ENCODE measurements around the gene DNAJB8. TPM values are rescaled to one million over a fixed set of nuclear protein-coding genes. Genes with fewer than 3 reads are reported as not detected.

The DNAJB8 gene
- total RNA-seq, 1 donor from 2014 or later, result not detected

DNA sequence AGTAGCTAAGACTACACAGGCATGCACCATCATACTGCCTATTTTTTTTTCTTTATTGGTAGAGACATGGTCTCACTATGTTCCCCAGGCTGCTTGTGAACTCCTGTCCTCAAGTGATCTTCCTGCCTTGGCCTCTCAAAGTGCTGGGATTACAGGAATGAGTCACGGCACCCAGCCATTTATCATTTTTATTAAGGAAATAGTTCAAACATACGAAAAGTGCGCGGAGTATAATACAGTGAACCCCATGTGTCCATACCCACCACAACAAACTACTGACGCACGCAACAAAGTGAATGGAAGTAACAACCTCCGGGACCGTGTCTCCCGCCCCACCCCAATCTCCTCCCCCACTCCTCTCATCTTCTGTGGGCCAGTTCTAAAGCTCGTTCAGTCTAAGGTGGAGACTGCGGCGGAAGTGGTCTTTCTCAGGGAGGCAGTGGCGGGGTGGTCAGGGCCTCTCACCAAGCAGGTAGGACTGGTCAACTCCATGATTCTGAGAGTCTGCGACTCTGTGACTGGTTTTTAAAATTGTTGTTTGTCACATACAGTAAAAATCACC is 42.1 kb downstream of the DNAJB8 start:
- DNase-seq, result no peak

DNA sequence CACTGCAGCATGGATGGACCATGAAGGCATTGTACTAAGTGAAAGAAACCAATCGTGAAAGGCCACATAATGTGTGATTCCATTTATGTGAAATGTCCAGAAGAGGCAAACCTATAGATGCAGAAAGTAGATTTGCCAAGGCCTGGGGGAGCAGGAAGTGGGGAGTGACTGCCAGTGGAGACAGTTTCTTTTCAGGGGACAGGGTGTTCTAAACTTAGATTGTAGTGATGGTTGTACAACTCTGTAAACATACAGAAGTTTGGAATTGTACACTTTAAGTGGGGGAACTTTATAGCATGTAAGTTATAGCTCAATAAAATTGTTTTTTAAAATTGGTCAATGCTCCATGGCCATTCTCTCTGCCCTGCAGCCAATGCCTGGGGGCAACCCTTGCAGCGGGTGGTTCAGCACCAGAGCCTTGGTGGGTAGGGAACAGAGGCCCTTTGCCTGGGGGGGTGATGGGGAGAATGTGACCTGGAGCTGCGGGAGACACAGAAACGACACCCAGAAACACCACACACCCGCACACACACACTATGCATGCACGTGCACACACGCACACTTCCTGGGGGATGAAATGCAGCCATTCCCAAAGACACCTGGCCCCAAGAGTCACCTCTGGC is 43.1 kb downstream of the DNAJB8 start:
- DNase-seq, result no peak

DNA sequence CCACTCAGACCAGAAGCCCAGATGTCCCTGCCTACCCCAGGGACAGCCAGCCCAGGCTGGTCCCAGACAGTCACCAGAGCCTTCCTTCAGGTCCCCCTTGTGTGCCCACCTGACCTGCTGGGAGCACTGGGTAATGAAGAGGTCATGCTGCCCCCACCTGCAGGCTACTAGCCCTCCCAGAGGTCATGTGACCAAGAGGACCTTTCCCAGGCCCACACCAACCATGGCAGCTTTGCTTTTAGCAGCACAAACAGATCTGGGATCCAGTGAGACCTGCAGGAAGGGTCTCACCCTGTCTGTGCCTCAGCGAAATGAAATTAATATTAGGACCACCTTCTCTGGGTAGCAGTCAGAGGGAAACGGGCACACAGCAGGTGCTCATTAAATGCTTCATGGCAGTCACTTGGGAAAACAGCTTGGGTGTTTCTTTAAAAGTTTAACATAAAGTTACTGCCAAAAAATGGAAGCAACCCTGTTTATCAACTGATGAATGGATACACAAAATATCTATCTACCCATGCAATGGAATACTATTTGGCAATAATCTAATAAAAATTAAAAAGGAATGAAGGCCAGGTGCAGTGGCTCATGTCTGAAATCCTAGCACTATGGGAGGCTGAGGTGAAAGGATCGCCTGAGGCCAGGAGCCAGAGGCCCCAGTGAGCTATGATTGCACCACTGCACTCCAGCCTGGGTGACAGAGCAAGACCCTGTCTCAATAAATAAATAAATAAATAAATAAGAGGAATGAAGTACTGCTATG is 43.7 kb downstream of the DNAJB8 start:
- DNase-seq, result no peak

DNA sequence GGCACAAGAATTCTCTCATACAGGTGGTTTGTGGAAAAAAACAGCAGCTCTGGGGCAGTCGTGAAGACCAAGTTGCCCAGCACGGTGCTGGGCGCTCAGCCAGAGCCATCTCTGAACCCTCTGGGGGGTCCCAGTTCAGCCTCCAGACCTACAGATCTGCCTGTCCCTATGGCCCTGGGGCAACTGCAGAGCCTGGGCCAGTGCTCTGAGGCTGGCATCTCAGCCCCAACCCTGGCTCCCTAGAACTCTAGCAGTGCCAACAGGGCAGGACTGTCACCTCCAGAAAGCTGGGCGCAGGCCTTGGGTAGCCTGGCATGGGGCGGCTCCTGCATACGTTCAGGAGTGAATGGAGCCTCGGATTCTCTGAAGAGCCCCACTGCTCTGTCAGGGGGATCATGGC is 44.7 kb downstream of the DNAJB8 start:
- no peak for DNase-seq

DNA sequence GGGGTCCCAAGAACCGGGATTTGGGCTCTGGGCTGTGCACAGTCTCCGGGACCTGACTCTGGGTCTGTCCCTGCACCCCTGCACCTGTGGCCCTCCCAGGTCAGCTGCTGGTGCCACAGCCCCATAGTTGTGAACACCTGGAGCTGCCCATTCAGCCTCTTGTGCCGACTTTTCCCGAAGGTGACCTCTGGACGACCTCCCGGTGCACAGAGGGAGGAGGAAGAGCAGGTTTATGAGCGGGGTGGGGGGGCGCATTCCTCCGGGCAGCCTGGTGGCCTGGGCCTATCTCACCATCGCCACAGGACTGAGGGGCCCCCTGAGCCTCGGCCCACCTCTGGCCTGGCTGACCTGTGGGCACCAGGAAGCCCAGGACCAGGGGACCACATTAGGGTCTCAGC is 45.3 kb downstream of the DNAJB8 start:
- DNase-seq, result no peak

DNA sequence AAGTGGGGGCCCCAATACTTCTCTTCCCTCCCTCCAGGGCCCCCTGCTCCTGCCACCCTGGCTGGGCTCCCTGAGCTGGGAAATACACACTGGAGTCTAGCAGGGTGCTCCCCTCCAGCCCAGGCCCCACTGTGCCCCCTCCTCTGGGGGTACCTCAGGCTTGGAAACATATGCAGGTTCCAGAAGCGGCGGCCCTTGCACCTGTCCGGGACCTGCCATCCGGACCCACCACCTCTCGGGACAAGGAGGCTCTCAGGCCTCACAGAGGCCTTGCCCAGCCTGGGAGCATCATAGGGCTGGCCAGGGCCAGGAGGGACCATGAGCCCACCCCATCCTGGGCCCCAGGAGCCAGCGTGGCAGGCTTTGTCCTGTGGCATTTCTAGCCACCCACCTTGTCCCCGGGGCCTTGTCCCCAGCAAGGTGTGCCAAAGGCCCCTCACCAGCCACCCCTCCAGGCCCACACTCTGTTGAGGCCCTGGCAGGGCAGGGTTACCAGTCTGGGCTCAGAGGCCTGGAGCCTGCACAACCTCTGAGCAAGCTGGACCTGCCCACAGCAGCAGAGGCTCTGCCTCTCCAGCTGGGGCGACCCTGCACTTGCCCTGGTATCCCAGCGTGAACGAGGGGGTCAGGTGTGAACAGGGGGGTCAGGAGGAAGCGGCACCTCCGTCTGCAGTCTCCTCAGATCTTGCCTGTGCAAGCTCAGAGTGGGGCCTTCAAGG is 45.8 kb downstream of the DNAJB8 start:
- no peak for DNase-seq

DNA sequence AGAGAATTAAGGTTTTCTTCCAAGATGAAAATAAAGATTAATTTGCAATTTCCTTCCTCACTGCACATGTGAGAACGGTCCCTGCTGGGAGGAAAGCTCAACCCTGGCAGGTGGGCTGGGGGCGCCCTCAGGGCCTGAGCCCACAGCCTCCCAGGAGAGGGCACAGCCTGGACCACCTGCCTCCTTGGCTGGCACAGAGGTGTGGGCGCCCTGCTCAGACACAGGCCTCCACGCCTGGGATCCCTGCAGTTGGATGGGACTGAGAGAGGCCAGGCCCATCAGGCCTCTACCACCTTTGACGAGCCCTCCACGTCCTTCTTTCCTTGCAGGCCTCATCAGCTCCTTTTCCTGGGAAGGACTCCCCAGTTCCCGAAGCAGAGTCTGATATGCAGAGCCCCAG is 46.4 kb downstream of the DNAJB8 start:
- DNase-seq, result no peak

DNA sequence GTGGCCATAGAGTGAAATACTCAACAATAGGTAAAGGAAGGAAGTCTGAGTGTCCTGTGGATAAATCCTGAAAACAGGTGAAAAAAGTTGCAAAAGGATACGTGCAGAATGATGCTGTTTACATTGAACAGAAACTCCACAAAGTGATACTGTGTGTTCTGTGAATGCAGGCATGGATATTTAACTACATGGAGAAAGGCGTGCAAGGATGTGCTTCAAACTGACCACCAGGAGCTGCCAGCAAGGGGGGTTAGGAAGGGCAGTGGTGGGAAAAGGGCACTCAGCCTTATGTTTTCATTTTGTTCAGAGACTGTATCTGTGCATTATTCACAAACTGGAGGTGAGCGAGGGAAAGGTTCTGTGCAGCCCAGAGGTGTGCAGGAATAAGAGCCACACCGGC is 47.4 kb downstream of the DNAJB8 start:
- DNase-seq, result no peak

DNA sequence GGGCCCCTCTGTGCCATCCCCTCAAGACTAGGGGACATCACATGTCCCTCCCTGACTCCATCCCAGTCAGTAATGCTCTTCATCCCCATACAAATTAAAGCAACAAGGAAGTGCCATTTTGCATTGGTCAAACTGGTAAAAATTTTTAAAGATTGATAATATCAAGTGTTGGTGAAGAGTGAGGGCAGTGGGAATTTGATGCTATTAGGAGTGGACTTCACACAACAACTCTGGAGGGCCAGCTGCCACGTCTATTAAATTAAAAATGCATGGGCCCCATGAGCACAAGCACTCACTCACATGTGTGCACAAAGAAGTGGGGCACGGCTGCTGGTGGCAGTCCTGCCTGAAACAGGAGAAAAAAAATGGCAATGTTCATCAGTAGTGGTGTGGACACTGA is 47.8 kb downstream of the DNAJB8 start:
- no peak for DNase-seq

DNA sequence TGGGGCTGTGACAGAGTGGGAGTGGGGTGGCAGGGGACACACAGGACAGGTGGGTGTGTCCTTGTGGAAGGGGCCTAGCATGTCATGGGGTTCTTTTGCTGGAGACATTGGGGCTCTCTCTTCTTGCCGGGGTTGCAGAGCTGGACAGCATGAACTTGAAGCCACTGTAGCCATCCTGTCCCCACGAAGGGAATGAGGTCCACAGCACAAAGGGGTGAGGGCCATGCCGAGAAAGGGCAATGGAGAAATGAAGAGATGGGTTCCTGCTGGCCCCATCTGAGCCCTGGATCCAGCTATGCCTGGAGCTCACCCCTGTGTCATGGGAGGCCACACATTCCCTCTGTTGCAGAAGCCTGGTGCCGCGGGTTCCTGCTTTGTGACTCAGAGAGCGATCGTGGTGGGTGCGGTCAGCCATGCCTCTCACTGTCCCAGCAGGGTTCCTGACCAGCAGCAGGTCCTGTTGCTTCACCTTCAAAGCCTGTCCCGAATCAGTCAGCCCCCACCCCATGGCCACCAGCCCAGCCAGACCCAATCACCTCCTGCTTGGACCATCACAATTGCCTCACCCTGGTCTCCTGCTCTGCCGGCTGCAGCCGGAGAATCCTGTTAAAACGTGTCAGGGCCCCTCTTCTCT is 50.0 kb downstream of the DNAJB8 start:
- DNase-seq, result no peak

DNA sequence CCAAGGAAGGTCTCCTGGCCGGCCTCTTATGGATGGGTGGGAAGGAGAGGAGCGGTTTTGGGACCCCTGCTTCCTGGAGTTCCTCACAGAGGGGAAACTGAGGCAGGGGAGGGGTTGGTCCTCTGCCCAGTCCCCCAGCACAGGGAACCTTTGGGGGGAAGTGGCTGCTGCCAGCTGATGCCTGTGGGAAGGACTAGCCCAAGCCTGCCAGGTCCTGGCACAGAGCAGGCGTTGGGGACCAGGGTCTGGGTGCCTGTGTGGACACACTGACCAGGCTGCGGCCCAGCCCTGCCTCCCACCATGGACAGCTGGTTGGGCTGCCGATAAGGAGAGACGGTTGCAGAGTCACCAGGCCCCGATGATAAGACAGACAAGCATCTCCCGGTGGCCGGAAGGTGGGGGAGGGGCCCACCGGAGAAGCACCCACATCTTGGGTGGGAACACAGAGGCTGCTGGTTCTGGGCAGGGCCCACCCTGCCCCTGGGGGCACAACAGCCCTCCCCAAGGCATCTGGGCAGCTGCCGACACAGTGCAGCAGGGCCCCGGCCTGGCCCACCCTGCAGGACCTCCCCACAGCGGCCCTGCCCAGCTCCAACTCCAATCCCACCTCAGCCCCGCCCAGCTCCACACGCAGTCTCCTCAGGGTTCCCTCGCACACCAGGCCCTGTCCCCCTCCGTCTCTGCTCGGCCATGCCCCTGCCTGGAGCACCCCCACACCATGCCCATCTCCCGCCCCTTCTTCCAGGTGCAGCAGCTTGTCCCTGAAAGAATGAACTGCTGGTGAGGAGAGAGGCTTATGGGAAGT is 50.7 kb downstream of the DNAJB8 start:
- DNase-seq, result no peak

DNA sequence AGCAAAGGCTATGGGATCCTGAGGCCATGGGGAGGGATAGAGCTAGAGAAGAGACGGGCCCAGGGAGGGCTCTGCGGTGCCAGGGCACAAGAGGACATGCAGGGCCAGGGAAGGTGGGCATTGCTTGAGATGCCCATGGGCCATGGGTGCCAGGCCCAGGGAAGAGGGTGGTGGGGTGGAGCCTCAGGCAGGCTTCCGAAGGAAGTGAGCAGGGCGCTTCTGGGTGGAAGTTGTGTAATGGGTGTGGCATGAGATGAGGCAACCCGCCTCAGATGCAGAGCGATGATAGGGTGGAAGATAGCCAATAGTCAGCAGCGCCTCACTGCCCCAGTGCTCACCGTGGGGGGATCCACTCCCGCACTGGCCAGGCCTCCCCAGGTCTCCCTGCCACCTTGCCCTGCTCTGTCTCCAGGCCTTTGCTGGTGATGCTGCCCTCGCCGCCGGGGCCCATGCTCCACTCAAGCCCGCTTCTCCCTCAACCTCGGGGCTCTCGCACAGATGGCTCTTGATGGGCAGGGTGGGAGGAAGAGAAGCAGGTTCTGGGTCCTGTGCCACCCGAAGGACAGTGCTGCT is 51.4 kb downstream of the DNAJB8 start:
- no peak for DNase-seq

DNA sequence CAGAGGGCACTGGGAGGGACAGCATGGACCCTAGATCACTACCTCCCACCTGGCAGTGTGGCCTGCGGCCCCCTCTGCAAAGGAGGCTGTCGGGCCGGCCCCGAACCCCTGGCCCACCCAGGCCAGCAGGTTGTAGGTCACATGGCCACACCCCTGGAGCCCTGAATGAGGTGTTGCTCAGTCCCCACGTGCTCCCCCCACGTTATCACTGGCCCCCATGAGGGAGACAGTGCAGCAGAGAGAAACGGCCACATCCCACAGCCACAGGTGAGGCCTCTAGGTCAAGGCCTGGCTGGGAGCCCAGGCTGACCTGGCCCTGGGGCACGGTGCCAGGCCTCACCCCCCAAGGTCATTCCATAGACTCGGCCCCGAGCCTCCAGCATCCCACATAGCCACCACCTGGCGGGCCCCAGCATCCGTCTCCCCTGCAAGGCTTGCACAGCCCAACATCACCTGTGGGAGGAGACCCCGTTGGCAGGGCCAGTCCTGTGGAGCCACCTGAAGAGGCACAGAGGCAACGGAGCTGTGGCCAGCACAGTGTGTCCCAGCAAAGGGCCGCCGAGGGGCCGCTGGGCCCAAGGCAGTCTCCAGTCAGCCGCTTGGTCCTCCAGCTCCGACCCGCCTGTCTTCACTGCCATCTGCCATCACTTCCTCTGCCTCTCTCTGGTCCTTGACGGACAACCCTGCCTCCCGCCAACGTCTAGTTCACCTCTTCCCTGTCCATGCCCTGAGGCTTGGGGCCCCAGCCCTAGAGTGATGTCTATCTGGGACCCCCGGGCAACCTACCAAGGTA is 53.1 kb downstream of the DNAJB8 start:
- DNase-seq, result no peak

DNA sequence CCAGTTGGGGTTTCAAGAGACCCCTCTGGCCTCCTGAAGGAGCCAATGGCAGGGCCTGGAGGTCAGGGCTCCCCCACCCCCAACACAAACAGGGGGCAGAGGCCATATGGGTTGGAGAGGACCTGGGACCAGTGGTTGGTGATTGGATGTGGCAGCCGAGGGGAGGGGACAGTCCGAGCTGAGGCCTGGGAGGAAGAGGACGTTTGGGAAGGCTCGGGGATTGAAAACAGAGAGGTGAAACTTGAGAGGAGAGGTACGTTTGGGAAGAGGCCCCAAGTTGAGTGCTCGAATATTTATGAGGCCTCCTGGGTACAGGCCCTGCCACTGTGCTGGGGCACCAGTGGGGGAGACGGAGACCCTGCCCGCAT is 53.7 kb downstream of the DNAJB8 start:
- DNase-seq, result no peak

Other genes starting within 250 kb of the DNAJB8 start
- gene GATA2, start 26.3 kb upstream of the DNAJB8 start, total RNA-seq, result 3.3 TPM
- 137 TPM for gene RPN1, start 183.9 kb upstream of the DNAJB8 start, total RNA-seq

Data from skin of body (tissue), 2 donors.